Breast epithelium (tissue), 4 donors: ENCODE data around the gene SBK2. TPM values are rescaled to one million over a fixed set of nuclear protein-coding genes. Genes with fewer than 3 reads are reported as not detected.
A peak's percentile ranks its signal among the peaks of the same experiment; 100 is the strongest.

Experiments
- DNase-seq, 2 donors: peaks; one replicate each; pipeline ENCODE4 v3.0.0-alpha.2; 2019; ENCODE audit warnings: low spot score in 2 of 2
- H3K27ac ChIP-seq, 2 donors: fragments of 200-600 bp; sonication (generic) in 1 of 2; one replicate each; pipeline ENCODE4 v1.5.1; 2016 to 2019; ENCODE audit warnings: mild to moderate bottlenecking in 1 of 2
- H3K27me3 ChIP-seq, 2 donors: fragments of 200-600 bp; sonication (generic) in 1 of 2; one replicate each; pipeline versions ENCODE4 v1.5.1 to v1.6.0; 2017 to 2019; ENCODE audit warnings: control low read depth in 1 of 2, mild to moderate bottlenecking in 1 of 2
- H3K36me3 ChIP-seq: fragments of 200-600 bp; one replicate; pipeline ENCODE4 v1.5.1; 2019
- H3K4me1 ChIP-seq, 2 donors: fragments of 200-600 bp; sonication (generic); one replicate each; pipeline ENCODE4 v1.5.1; 2016 to 2019; ENCODE audit warnings: control low read depth in 1 of 2
- H3K4me3 ChIP-seq, 3 donors: fragments of 200-600 bp; sonication (generic); 1 replicate in 2 of 3; 2 replicates in 1 of 3; pipeline ENCODE4 v1.5.1; 2016 to 2019; ENCODE audit warnings: mild to moderate bottlenecking in 3 of 3, moderate library complexity in 2 of 3
- H3K9me3 ChIP-seq, 2 donors: fragments of 200-600 bp; sonication (generic) in 1 of 2; one replicate each; pipeline ENCODE4 v1.5.1; 2016 to 2019; ENCODE audit warnings: control low read depth in 1 of 2
- CTCF ChIP-seq, 3 donors: fragments of 450-650 bp; IDR thresholded peaks; one replicate each; pipeline ENCODE4 v1.5.1; 2016 to 2017; ENCODE audit warnings: antibody characterized with exemption in 3 of 3, mild to moderate bottlenecking in 3 of 3, moderate library complexity in 3 of 3
- POLR2A ChIP-seq: fragments of 450-650 bp; IDR thresholded peaks from one replicate; pipeline ENCODE4 v1.6.1; 2016; ENCODE audit warnings: antibody characterized with exemption, mild to moderate bottlenecking, moderate library complexity
- POLR2AphosphoS5 ChIP-seq, 3 donors: sonication (generic); formaldehyde crosslinking; IDR thresholded peaks; one replicate each; pipeline ENCODE4 v1.6.1; 2017; ENCODE audit warnings: antibody characterized with exemption in 3 of 3
- intact Hi-C: fragments of 100-400 bp; cut with DNase I; formaldehyde crosslinking; loops from one replicate; pipeline ENCODE4 v1.15.1; 2023; ENCODE audit warnings: low total_unique reads
- total RNA-seq, 3 donors: library from RNA; depleted of rRNA; stranded (reverse); fragments of >200 nt; gene quantifications; one replicate each; pipeline ENCODE4 v1.1.0, GENCODE V29; 2016

SBK2 gene
- total RNA-seq, 3 donors from 2014 or later: not detected

GRCh38 chr19:55526216-55527196 lies 10.4 kb downstream of the SBK2 start:
- DNase-seq: peak; percentile 38 to 78
- intact Hi-C loops: no loop called here
- Histone ChIP-seq H3K4me3 (peak overlapping the region in 1 of 3 donors; percentile 30), H3K36me3 (no peaks in the 10 kb centered on the region), H3K27me3 (no peaks in the 10 kb centered on the region), H3K9me3 (no peaks in the 10 kb centered on the region), H3K27ac (no peak overlapping the region), H3K4me1 (peaks cover 0 to 3% of the 10 kb centered on the region in 2 donors)
- no peak for TF ChIP-seq CTCF (IDR thresholded peaks at IDR 0.05)
- TF ChIP-seq POLR2A: no peak
- TF ChIP-seq POLR2AphosphoS5 (IDR thresholded peaks at IDR 0.05): no peak

GRCh38 chr19:55525289-55526101 lies 11.4 kb downstream of the SBK2 start:
- H3K36me3 ChIP-seq: no peaks in the 10 kb centered on the region
- no peak overlapping the region for H3K4me3 ChIP-seq
- intact Hi-C loops: no loop called here
- no peaks in the 10 kb centered on the region for H3K27me3 ChIP-seq
- peaks cover 0 to 3% of the 10 kb centered on the region in 2 donors for H3K4me1 ChIP-seq
- DNase-seq: no peak
- TF ChIP-seq CTCF (IDR thresholded peaks at IDR 0.05) (no peak), POLR2A (no peak), POLR2AphosphoS5 (IDR thresholded peaks at IDR 0.05) (no peak)
- no peak overlapping the region for H3K27ac ChIP-seq
- H3K9me3 ChIP-seq: no peaks in the 10 kb centered on the region

- Histone ChIP-seq H3K4me3 (no peak overlapping the region), H3K27ac (no peak overlapping the region), H3K27me3 (no peaks in the 10 kb centered on the region), H3K36me3 (no peaks in the 10 kb centered on the region), H3K9me3 (no peaks in the 10 kb centered on the region), H3K4me1 (no peaks in the 10 kb centered on the region)
- intact Hi-C loops: no loop called here
- TF ChIP-seq POLR2AphosphoS5 (IDR thresholded peaks at IDR 0.05): no peak
- no peak for TF ChIP-seq POLR2A
- TF ChIP-seq CTCF (IDR thresholded peaks at IDR 0.05): no peak
- DNase-seq: no peak
These were observed 16.1 kb downstream of the SBK2 start for GRCh38 chr19:55520691-55521292.

- H3K9me3 ChIP-seq: no peaks in the 10 kb centered on the region
- no peak for DNase-seq
- H3K27me3 ChIP-seq: no peaks in the 10 kb centered on the region
- no peak overlapping the region for H3K4me3 ChIP-seq
- H3K36me3 ChIP-seq: no peaks in the 10 kb centered on the region
- intact Hi-C loops: no loop called here
- H3K27ac ChIP-seq: no peak overlapping the region
- H3K4me1 ChIP-seq: no peaks in the 10 kb centered on the region
- no peak for TF ChIP-seq POLR2A
- no peak for TF ChIP-seq CTCF (IDR thresholded peaks at IDR 0.05)
- no peak for TF ChIP-seq POLR2AphosphoS5 (IDR thresholded peaks at IDR 0.05)
These were observed 17.3 kb downstream of the SBK2 start for GRCh38 chr19:55519451-55520311.
